Gastrocnemius medialis (tissue), 4 donors: Measurements from ENCODE around the gene TAS2R20. TPM values are rescaled to one million over a fixed set of nuclear protein-coding genes. Genes with fewer than 3 reads are reported as not detected.

Experiments
- ATAC-seq, 2 donors: fragments of 150-250 bp; one replicate each; pipeline ENCODE4 v1.9.1; 2016
- DNase-seq, 2 donors: peaks; one replicate each; pipeline ENCODE4 v3.0.0-alpha.2; 2019
- H3K27ac ChIP-seq, 4 donors: fragments of 200-600 bp; sonication (generic); 1 replicate in 1 of 4; 2 replicates in 3 of 4; pipeline ENCODE4 v1.5.1; 2016 to 2018; ENCODE audit warnings: mild to moderate bottlenecking in 2 of 4, moderate library complexity in 1 of 4
- H3K27me3 ChIP-seq, 3 donors: fragments of 200-600 bp; sonication (generic) in 2 of 3; 1 replicate in 1 of 3; 2 replicates in 2 of 3; pipeline versions ENCODE4 v1.5.1 to v1.6.0; 2016 to 2019; ENCODE audit warnings: mild to moderate bottlenecking in 1 of 3, moderate library complexity in 1 of 3
- H3K36me3 ChIP-seq, 2 donors: fragments of 200-600 bp; sonication (generic) in 1 of 2; one replicate each; pipeline ENCODE4 v1.5.1; 2017 to 2018
- H3K4me1 ChIP-seq, 2 donors: fragments of 200-600 bp; sonication (generic) in 1 of 2; one replicate each; pipeline ENCODE4 v1.5.1; 2016 to 2017; ENCODE audit warnings: mild to moderate bottlenecking in 2 of 2
- H3K4me3 ChIP-seq, 4 donors: fragments of 200-600 bp; sonication (generic) in 3 of 4; 1 replicate in 1 of 4; 2 replicates in 3 of 4; pipeline ENCODE4 v1.5.1; 2016 to 2019; ENCODE audit warnings: mild to moderate bottlenecking in 2 of 4
- H3K9me3 ChIP-seq, 3 donors: fragments of 200-600 bp; sonication (generic) in 2 of 3; 1 replicate in 1 of 3; 2 replicates in 2 of 3; pipeline ENCODE4 v1.5.1; 2016 to 2019
- CTCF ChIP-seq, 5 experiments: fragments of 450-650 bp in 3 of 5; fragments of 200-600 bp in 2 of 5; sonication (generic) in 2 of 5; IDR thresholded peaks in 4 of 5; conservative IDR thresholded peaks in 1 of 5; 1 replicate in 4 of 5; 2 replicates in 1 of 5; pipeline ENCODE4 v1.5.1; 2016 to 2019; ENCODE audit warnings: antibody characterized with exemption in 5 of 5, mild to moderate bottlenecking in 3 of 5, moderate library complexity in 3 of 5
- POLR2A ChIP-seq, 2 donors: fragments of 450-650 bp; IDR thresholded peaks; one replicate each; pipeline ENCODE4 v1.6.1; 2017; ENCODE audit warnings: antibody characterized with exemption in 2 of 2, mild to moderate bottlenecking in 2 of 2, moderate library complexity in 2 of 2
- in situ Hi-C, 4 donors: fragments of 200-750 bp; cut with MboI; loops; one replicate each; pipeline versions ENCODE4 v1.15.0 to v1.8.0; 2017; ENCODE audit warnings: low sequenced_read_pairs in 4 of 4
- intact Hi-C: fragments of 100-400 bp; cut with DNase I; formaldehyde crosslinking; loops from one replicate; pipeline ENCODE4 v1.15.1; 2023; ENCODE audit warnings: low total_unique reads
- total RNA-seq, 4 donors: library from RNA; depleted of rRNA; stranded (reverse); fragments of >200 nt; gene quantifications; one replicate each; pipeline versions ENCODE4 v1.1.0 to v1.2.3, GENCODE V29; 2016

Gene TAS2R20
- total RNA-seq, 4 donors from 2014 or later = 0.53 to 3.6 TPM; not detected in 2

GRCh38 chr12:10986812-10987211, 11.3 kb downstream of the TAS2R20 start, which contains the start of gene TAS2R50:
Gene TAS2R50 (minus strand): TSS chr12:10986912. CDS start chr12:10986860, 52 bp downstream.
- H3K4me3 ChIP-seq = no peak within 1 kb of the TSS
- no peak for TF ChIP-seq CTCF (IDR thresholded peaks at IDR 0.05 in 4 of 5, conservative IDR thresholded peaks at IDR 0.05 in 1 of 5)
- no peak for TF ChIP-seq POLR2A (IDR thresholded peaks at IDR 0.05)
- no peaks in the 10 kb centered on the region for H3K36me3 ChIP-seq
- no peaks in the 10 kb centered on the region for H3K9me3 ChIP-seq
- DNase-seq (no peak), ATAC-seq (no peak)
- in situ Hi-C loops = no loop called here
- no peaks in the 10 kb centered on the region for H3K27me3 ChIP-seq
- no peaks in the 10 kb centered on the region for H3K4me1 ChIP-seq
- no peak within 1 kb of the TSS for H3K27ac ChIP-seq
- intact Hi-C loops = no loop called here

GRCh38 chr12:10982244-10982643, 15.9 kb downstream of the TAS2R20 start:
- Histone ChIP-seq H3K9me3 (no peaks in the 10 kb centered on the region), H3K27ac (no peak overlapping the region), H3K27me3 (no peaks in the 10 kb centered on the region), H3K4me1 (no peaks in the 10 kb centered on the region), H3K4me3 (no peak overlapping the region), H3K36me3 (no peaks in the 10 kb centered on the region)
- in situ Hi-C loops = no loop called here
- ATAC-seq (no peak), DNase-seq (no peak)
- TF ChIP-seq POLR2A (IDR thresholded peaks at IDR 0.05) = no peak
- TF ChIP-seq CTCF (IDR thresholded peaks at IDR 0.05 in 4 of 5, conservative IDR thresholded peaks at IDR 0.05 in 1 of 5) = no peak
- intact Hi-C loops = no loop called here

GRCh38 chr12:10974965-10975364, 23.1 kb downstream of the TAS2R20 start:
- no peaks in the 10 kb centered on the region for H3K4me1 ChIP-seq
- in situ Hi-C loops = no loop called here
- H3K4me3 ChIP-seq = no peak overlapping the region
- H3K9me3 ChIP-seq = no peaks in the 10 kb centered on the region
- intact Hi-C loops = no loop called here
- TF ChIP-seq POLR2A (IDR thresholded peaks at IDR 0.05) (no peak), CTCF (IDR thresholded peaks at IDR 0.05 in 4 of 5, conservative IDR thresholded peaks at IDR 0.05 in 1 of 5) (no peak)
- H3K36me3 ChIP-seq = no peaks in the 10 kb centered on the region
- no peaks in the 10 kb centered on the region for H3K27me3 ChIP-seq
- no peak for DNase-seq
- no peak overlapping the region for H3K27ac ChIP-seq
- ATAC-seq = no peak

GRCh38 chr12:10968765-10969456, 29.2 kb downstream of the TAS2R20 start:
- in situ Hi-C loops (no loop called here), intact Hi-C loops (no loop called here)
- peaks cover 4 to 5% of the 10 kb centered on the region in 2 donors for H3K4me1 ChIP-seq
- TF ChIP-seq CTCF (IDR thresholded peaks at IDR 0.05 in 4 of 5, conservative IDR thresholded peaks at IDR 0.05 in 1 of 5) (no peak), POLR2A (IDR thresholded peaks at IDR 0.05) (no peak)
- H3K27me3 ChIP-seq = no peaks in the 10 kb centered on the region
- ATAC-seq (peak in 1 of 2 donors; percentile 61), DNase-seq (peak in 1 of 2 donors; percentile 16)
- no peaks in the 10 kb centered on the region for H3K9me3 ChIP-seq
- no peak overlapping the region for H3K27ac ChIP-seq
- H3K4me3 ChIP-seq = no peak overlapping the region
- no peaks in the 10 kb centered on the region for H3K36me3 ChIP-seq
